Upper lobe of right lung (tissue), 1 donor: ENCODE results near the gene ARRB1. TPM values are rescaled to one million over a fixed set of nuclear protein-coding genes. Genes with fewer than 3 reads are reported as not detected.

ENCODE experiments used
- ATAC-seq: fragments of 200-7000 bp; cut with Tn5 transposase; one replicate; pipeline ENCODE4 v1.9.1; 2020; ENCODE audit warnings: mild to moderate bottlenecking, moderate library complexity
- DNase-seq: peaks from one replicate; pipeline ENCODE4 v3.0.0-alpha.2; 2020
- H3K27ac ChIP-seq: fragments of 200-600 bp; one replicate; pipeline ENCODE4 v1.8.0; 2022
- H3K27me3 ChIP-seq: fragments of 200-600 bp; one replicate; pipeline ENCODE4 v1.8.0; 2022; ENCODE audit warnings: mild to moderate bottlenecking
- H3K36me3 ChIP-seq: fragments of 200-600 bp; one replicate; pipeline ENCODE4 v1.8.0; 2022
- H3K4me1 ChIP-seq: fragments of 200-600 bp; one replicate; pipeline ENCODE4 v1.8.0; 2022
- H3K4me3 ChIP-seq: fragments of 200-600 bp; one replicate; pipeline ENCODE4 v1.8.0; 2022; ENCODE audit warnings: mild to moderate bottlenecking
- H3K9me3 ChIP-seq: fragments of 200-600 bp; one replicate; pipeline ENCODE4 v1.8.0; 2022
- intact Hi-C: fragments of 100-400 bp; cut with DNase I; formaldehyde crosslinking; loops from one replicate; pipeline ENCODE4 v1.11.0; 2022
- total RNA-seq: library from RNA; stranded (reverse); fragmentation: NEBNext Ultra II Directional; extraction: Animal tissue kit (Norgen Biotek cat#: 25700); gene quantifications from one replicate; pipeline ENCODE4 v1.2.1, GENCODE V29; 2021
- TF ChIP-seq, protein P1 (sequence below): fragments of 200-600 bp; IDR thresholded peaks from one replicate; pipeline ENCODE4 v1.8.0; 2022; ENCODE audit warnings: antibody characterized with exemption
- donor health status: DM: no; HTN: yes; CAD: no; lungs with severe emphysema.

The ARRB1 gene
- total RNA-seq, 1 donor from 2014 or later, result 188 TPM

DNA sequence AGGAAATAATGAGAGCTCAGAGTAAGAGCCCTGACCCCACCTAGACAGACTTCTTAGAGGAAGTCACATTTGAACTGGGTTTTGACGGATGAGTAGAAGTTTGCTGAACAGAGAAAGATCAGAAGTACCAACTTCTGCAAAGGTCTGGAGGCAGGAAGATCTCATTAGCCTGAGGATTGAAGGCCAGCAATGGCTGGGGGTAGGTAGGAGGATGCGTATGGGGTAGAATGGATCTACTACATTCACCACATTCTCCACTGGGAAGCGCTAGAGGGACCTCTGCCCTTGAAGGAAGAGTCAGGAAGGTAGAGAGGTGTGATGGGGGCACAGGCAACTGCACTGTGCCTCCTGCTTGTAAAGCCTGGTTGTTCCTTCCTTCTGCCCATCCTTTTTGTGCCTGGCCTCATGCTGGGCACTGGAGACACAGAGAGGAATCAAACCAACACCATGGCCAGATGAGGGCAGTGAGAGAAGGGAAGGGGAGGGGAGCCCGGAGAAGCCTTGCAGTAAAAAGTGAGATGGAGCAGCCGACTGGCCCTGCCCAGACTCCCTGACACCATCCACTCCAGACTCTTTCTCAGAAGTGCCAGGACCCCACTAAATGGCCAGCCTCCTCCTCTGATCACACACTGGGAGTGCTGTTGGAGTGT, 106.0 kb downstream of the ARRB1 start:
- no peaks in the 10 kb centered on the region for H3K9me3 ChIP-seq
- TF ChIP-seq, protein P1, sequence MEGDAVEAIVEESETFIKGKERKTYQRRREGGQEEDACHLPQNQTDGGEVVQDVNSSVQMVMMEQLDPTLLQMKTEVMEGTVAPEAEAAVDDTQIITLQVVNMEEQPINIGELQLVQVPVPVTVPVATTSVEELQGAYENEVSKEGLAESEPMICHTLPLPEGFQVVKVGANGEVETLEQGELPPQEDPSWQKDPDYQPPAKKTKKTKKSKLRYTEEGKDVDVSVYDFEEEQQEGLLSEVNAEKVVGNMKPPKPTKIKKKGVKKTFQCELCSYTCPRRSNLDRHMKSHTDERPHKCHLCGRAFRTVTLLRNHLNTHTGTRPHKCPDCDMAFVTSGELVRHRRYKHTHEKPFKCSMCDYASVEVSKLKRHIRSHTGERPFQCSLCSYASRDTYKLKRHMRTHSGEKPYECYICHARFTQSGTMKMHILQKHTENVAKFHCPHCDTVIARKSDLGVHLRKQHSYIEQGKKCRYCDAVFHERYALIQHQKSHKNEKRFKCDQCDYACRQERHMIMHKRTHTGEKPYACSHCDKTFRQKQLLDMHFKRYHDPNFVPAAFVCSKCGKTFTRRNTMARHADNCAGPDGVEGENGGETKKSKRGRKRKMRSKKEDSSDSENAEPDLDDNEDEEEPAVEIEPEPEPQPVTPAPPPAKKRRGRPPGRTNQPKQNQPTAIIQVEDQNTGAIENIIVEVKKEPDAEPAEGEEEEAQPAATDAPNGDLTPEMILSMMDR, result no peak
- peaks cover 25% of the 10 kb centered on the region for H3K27me3 ChIP-seq
- no peak overlapping the region for H3K27ac ChIP-seq
- DNase-seq (peak; percentile 52), ATAC-seq (no peak)
- no peak overlapping the region for H3K4me3 ChIP-seq
- intact Hi-C loops, result loop anchor here (5.0 kb wide), 1 partner anchor 313 kb away; no protein-coding TSS in a partner anchor
- no peaks in the 10 kb centered on the region for H3K36me3 ChIP-seq
- H3K4me1 ChIP-seq, result peaks cover 2% of the 10 kb centered on the region

DNA sequence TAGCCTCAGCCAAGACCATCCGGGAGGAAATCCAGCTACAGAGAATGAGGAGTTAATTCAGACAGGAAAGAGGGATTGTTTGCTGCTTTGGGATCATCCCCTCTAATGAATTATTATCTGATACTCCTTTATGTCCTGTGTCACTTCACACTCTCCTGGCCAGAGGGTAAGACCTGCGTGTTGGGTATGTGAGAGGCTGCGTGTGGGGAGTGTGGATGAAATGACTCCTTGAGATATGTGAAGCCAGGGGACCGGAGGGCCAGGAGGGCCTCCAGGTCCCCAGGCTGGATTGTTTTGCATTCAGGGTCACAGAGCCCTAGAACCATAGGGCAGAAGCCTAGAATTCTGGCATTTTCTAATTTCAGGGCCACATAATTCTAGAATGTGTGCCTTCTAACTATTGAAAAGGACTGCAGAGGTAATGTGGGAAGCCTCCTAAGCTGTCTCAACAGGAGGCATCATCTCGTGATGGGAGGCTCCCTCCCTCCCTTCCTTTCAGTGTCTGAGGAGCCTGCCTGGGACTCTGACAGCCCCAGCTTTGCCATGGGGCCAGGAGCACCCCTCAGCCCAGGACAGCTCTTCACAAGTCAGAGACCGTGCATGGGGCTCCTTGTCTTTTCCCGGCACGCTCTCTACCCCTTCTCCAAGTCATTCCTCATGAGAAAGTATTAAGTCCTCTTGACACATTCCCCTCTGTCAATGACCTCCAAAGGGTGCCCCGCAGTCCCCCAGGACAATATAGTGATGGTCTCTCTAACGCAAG, 107.2 kb downstream of the ARRB1 start:
- ATAC-seq (no peak), DNase-seq (no peak)
- H3K27ac ChIP-seq, result no peak overlapping the region
- peaks cover 38% of the 10 kb centered on the region for H3K27me3 ChIP-seq
- H3K9me3 ChIP-seq, result no peaks in the 10 kb centered on the region
- intact Hi-C loops, result no loop called here
- no peaks in the 10 kb centered on the region for H3K36me3 ChIP-seq
- H3K4me1 ChIP-seq, result peaks cover 5% of the 10 kb centered on the region
- H3K4me3 ChIP-seq, result no peak overlapping the region
- TF ChIP-seq, protein P1, result no peak

DNA sequence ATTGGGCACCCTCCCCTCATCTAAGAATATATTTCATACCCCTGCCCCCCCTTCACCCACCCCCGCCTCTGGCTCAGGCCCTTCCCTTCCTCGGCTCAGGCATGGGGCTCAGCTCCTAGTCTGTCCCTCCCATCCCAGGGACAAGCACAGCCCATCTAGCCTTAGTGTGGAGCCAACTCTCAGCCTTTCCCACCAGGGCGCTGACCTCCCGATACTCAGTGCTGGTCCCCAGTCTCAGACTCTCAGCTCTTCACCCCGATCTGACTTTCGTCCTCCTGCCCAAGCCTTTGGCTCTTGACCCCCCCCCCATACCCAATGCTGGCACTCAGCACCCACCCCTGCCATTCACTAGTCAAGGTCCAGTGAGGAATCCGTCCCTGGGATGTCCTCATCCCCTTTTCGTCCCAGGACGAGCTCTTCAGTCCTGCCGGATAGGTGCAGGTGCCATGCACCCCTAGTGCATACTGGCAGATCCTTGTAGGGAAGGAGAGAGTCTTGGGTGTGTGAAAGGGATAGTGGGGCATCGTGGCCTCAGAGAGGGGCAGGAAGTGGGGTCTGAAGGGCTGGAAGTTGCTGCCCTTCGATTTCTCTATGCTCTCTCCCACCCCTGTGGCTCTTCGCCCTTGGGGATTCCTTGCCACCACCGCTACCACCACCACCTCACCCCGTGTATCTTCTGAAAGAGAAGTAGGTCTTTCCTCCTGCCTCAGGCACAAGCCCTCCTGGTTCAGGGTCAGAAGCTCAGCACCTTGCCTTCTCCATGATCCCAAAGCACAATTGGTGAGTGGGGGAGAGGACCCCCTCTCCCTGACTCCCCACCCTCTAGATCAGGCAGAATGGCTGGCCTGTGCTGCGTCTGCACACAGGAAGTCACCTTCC, 108.5 kb downstream of the ARRB1 start:
- intact Hi-C loops, result no loop called here

DNA sequence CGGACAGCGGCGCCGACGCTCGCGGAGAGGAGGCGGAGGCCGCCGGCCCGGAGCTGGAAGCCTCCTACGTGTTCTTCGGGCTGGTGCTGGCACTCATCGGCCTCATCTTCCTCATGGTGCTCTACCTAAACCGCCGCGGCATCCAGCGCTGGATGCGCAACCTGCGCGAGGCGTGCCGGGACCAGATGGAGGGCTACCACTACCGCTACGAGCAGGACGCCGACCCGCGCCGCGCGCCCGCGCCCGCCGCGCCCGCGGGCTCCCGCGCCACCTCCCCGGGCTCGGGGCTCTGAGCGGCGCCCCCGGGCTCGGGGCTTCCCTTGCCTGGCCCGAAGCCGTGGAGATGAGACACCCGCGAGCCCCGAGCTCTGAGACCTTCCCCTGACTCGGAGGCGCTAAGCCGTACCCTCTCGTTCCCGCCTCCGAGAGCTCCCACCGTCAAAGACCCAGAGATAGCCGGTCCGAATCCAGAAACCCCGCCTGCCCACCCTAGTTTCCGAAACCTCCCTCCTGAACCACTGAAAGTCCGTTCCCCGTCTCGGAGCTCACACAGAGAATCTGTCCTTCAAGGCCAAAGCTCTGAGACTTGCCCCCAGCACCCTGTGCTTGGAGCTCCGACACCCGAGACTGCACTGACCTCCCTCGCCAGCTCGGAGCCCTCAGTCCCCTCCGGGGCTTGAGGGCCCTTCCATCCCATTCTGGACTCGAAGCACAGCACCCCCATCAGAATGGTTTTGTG, 109.4 kb downstream of the ARRB1 start:
- H3K27ac ChIP-seq, result no peak overlapping the region
- intact Hi-C loops, result no loop called here
- H3K36me3 ChIP-seq, result no peaks in the 10 kb centered on the region
- H3K27me3 ChIP-seq, result peaks cover 44% of the 10 kb centered on the region
- ATAC-seq (no peak), DNase-seq (no peak)
- peaks cover 5% of the 10 kb centered on the region for H3K4me1 ChIP-seq
- TF ChIP-seq, protein P1, result no peak
- peak overlapping the region; percentile 36 for H3K4me3 ChIP-seq
- no peaks in the 10 kb centered on the region for H3K9me3 ChIP-seq

More for the DNA sequence above, 108.5 kb downstream of the ARRB1 start:
- no peak overlapping the region for H3K4me3 ChIP-seq
- H3K36me3 ChIP-seq, result no peaks in the 10 kb centered on the region
- peaks cover 44% of the 10 kb centered on the region for H3K27me3 ChIP-seq
- no peaks in the 10 kb centered on the region for H3K9me3 ChIP-seq
- H3K27ac ChIP-seq, result no peak overlapping the region
- DNase-seq, result no peak
- peaks cover 5% of the 10 kb centered on the region for H3K4me1 ChIP-seq
- TF ChIP-seq, protein P1, result no peak
- no peak for ATAC-seq
